PC-3 (cell line): Measurements from ENCODE around the gene FBXO42.

Experiments
- EZH2 ChIP-seq: fragments of 300-600 bp; sonication (generic); IDR thresholded peaks from one replicate; pipeline ENCODE4 v1.6.1; 2017; ENCODE audit warnings: antibody characterized with exemption, mild to moderate bottlenecking, low read length; ENCODE audit not compliant: unreplicated experiment
- EZH2phosphoT487 ChIP-seq: fragments of 300-600 bp; sonication (generic); IDR thresholded peaks from 2 replicates; pipeline ENCODE4 v1.6.1; 2018; ENCODE audit warnings: mild to moderate bottlenecking, antibody characterized with exemption, low read length, borderline replicate concordance
- TF ChIP-seq, protein P1 (sequence below): fragments of 300-600 bp; sonication (generic); conservative IDR thresholded peaks from 2 replicates; pipeline ENCODE4 v1.5.1; 2017; ENCODE audit warnings: antibody characterized with exemption, low read depth, mild to moderate bottlenecking, low read length

DNA sequence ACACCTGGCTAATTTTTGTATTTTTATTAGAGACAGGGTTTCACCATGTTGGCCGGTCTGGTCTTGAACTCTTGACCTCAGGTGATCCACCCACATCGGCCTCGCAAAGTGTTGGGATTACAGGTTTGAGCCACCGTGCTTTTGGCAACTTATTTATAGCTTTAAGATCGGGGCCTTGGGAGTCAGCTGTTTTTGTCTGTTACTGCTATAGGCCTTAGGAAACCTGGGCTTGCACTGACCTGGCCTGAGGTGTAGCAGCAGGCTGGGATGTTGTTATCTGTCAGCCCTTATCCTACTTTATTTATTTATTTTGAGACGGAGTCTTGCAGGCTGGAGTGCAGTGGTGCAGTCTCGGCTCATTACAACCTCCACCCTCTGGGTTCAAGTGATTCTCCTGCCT lies 26.2 kb upstream of the FBXO42 start:
- TF ChIP-seq, protein P1, sequence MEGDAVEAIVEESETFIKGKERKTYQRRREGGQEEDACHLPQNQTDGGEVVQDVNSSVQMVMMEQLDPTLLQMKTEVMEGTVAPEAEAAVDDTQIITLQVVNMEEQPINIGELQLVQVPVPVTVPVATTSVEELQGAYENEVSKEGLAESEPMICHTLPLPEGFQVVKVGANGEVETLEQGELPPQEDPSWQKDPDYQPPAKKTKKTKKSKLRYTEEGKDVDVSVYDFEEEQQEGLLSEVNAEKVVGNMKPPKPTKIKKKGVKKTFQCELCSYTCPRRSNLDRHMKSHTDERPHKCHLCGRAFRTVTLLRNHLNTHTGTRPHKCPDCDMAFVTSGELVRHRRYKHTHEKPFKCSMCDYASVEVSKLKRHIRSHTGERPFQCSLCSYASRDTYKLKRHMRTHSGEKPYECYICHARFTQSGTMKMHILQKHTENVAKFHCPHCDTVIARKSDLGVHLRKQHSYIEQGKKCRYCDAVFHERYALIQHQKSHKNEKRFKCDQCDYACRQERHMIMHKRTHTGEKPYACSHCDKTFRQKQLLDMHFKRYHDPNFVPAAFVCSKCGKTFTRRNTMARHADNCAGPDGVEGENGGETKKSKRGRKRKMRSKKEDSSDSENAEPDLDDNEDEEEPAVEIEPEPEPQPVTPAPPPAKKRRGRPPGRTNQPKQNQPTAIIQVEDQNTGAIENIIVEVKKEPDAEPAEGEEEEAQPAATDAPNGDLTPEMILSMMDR = no peak
- no peak for TF ChIP-seq EZH2phosphoT487
- TF ChIP-seq EZH2 = no peak
